ENCODE measurements around the gene PTK6. TPM values are rescaled to one million over a fixed set of nuclear protein-coding genes. Genes with fewer than 3 reads are reported as not detected.

Gene PTK6
- total and polyA plus RNA-seq, 7 donors: 0.28 to 80.7 (median 59.5) TPM; not detected in 2

- H3K27me3 ChIP-seq: peaks cover 31 to 75% (median 47%) of the 10 kb centered on the region in 3 donors
- no peak overlapping the region for H3K4me3 ChIP-seq
- TF ChIP-seq CTCF (IDR thresholded peaks at IDR 0.05): no peak
- no peak for TF ChIP-seq POLR2AphosphoS5 (IDR thresholded peaks at IDR 0.05)
- no peak for TF ChIP-seq EP300 (IDR thresholded peaks at IDR 0.05)
- no peak for TF ChIP-seq POLR2A (IDR thresholded peaks at IDR 0.05)
- peaks cover 0 to 38% (median 29%) of the 10 kb centered on the region in 4 donors for H3K4me1 ChIP-seq
- intact Hi-C loops (cut with DNase I): no loop called here
- no peak for DNase-seq
- WGBS, 2 donors: 59 to 83% methylated on average over 24 of the region's 24 CpGs
- H3K9me3 ChIP-seq: peaks cover 0 to 4% (median under 1%) of the 10 kb centered on the region in 4 donors
- H3K27ac ChIP-seq: no peak overlapping the region
- H3K36me3 ChIP-seq: no peaks in the 10 kb centered on the region
These were observed 36.9 kb downstream of the PTK6 start for GRCh38 chr20:63500151-63500901.

GRCh38 chr20:63499338-63499969 is 37.7 kb downstream of the PTK6 start:
- 8 to 12% methylated on average over 48 of the region's 48 CpGs for WGBS, 2 donors
- no peak overlapping the region for H3K27ac ChIP-seq
- H3K27me3 ChIP-seq: peaks cover 31 to 76% (median 47%) of the 10 kb centered on the region in 3 donors
- no peaks in the 10 kb centered on the region for H3K36me3 ChIP-seq
- peaks cover 0 to 38% (median 29%) of the 10 kb centered on the region in 4 donors for H3K4me1 ChIP-seq
- TF ChIP-seq POLR2A (IDR thresholded peaks at IDR 0.05): no peak
- H3K9me3 ChIP-seq: no peaks in the 10 kb centered on the region
- DNase-seq: peak; percentile 58
- intact Hi-C loops (cut with DNase I): no loop called here
- H3K4me3 ChIP-seq: peak overlapping the region in 3 of 4 donors; percentile 34 to 48 (median 46)

- TF ChIP-seq EP300 (IDR thresholded peaks at IDR 0.05) (no peak), CTCF (IDR thresholded peaks at IDR 0.05) (no peak), POLR2A (IDR thresholded peaks at IDR 0.05) (no peak)
- H3K4me3 ChIP-seq: peak within 1 kb of the TSS in 3 of 4 donors; percentile 34 to 48 (median 46)
- DNase-seq: peak; percentile 58
- no peak within 1 kb of the TSS for H3K27ac ChIP-seq
- intact Hi-C loops (cut with DNase I): no loop called here
- no peaks in the 10 kb centered on the region for H3K9me3 ChIP-seq
- WGBS, 2 donors: 1% methylated on average over 58 of the region's 58 CpGs
- H3K27me3 ChIP-seq: peaks cover 31 to 76% (median 47%) of the 10 kb centered on the region in 3 donors
- H3K4me1 ChIP-seq: peaks cover 0 to 38% (median 29%) of the 10 kb centered on the region in 4 donors
- H3K36me3 ChIP-seq: no peaks in the 10 kb centered on the region
These were observed 38.2 kb downstream of the PTK6 start, which contains the start of gene EEF1A2 for GRCh38 chr20:63498960-63499337. EEF1A2 (minus strand) TSS chr20:63499083; CDS start chr20:63497763, 1,320 bp downstream.

- no peak overlapping the region for H3K27ac ChIP-seq
These were observed 38.9 kb downstream of the PTK6 start for GRCh38 chr20:63497946-63498935.

More at GRCh38 chr20:63497946-63498935, 38.9 kb downstream of the PTK6 start:
- Histone ChIP-seq H3K36me3 (no peaks in the 10 kb centered on the region), H3K27me3 (peaks cover 31 to 76% (median 47%) of the 10 kb centered on the region in 3 donors), H3K4me3 (peak overlapping the region in 3 of 4 donors; percentile 34 to 48 (median 46)), H3K4me1 (peaks cover 0 to 38% (median 29%) of the 10 kb centered on the region in 4 donors), H3K9me3 (no peaks in the 10 kb centered on the region)
- no peak for TF ChIP-seq EP300 (IDR thresholded peaks at IDR 0.05)
- no peak for TF ChIP-seq CTCF (IDR thresholded peaks at IDR 0.05)
- TF ChIP-seq POLR2A (IDR thresholded peaks at IDR 0.05): no peak
- no peak for TF ChIP-seq POLR2AphosphoS5 (IDR thresholded peaks at IDR 0.05)
- intact Hi-C loops (cut with DNase I): no loop called here
- WGBS, 2 donors: 5 to 6% methylated on average over 60 of the region's 60 CpGs
- peak; percentile 66 for DNase-seq

All from sigmoid colon (tissue), 7 donors.